SU-DHL-6 (cell line): ENCODE data around the gene CACNA2D1.
"Not testable (repeated sequence)": the region's sequence is repeated elsewhere in the genome, so short reads cannot be mapped to it uniquely, and the experiment has no call there.

ENCODE experiments used
- H2AFZ ChIP-seq: fragments of 200-600 bp; sonication (generic); 2 replicates; pipeline ENCODE4 v1.6.1; 2014; ENCODE audit warnings: low read depth, mild to moderate bottlenecking, moderate library complexity, mixed read lengths, antibody characterized with exemption, low read length; ENCODE audit not compliant: severe bottlenecking
- H3F3A ChIP-seq: fragments of 200-600 bp; shearing (Covaris generic); 2 replicates; pipeline ENCODE4 v1.6.0; 2016; ENCODE audit warnings: antibody characterized with exemption, mild to moderate bottlenecking; ENCODE audit not compliant: insufficient read depth
- H3K27ac ChIP-seq: fragments of 200-600 bp; sonication (generic); 2 replicates; pipeline ENCODE4 v1.5.1; 2016; ENCODE audit warnings: low read depth, mild to moderate bottlenecking, low read length, moderate library complexity, mixed read lengths
- H3K27me3 ChIP-seq: fragments of 200-600 bp; sonication (generic), shearing (Covaris generic); 2 replicates; pipeline ENCODE4 v1.6.0; 2014; ENCODE audit warnings: mild to moderate bottlenecking, low read length
- H3K36me3 ChIP-seq: fragments of 200-600 bp; sonication (generic); 2 replicates; pipeline ENCODE4 v1.6.1; 2014; ENCODE audit warnings: mild to moderate bottlenecking, low read length, mixed read lengths
- H3K4me2 ChIP-seq: fragments of 300-600, 200-600 bp; shearing (Covaris generic), sonication (generic); 2 replicates; pipeline ENCODE4 v1.6.0; 2014; ENCODE audit warnings: low read length, low read depth, mild to moderate bottlenecking; ENCODE audit not compliant: poor library complexity, severe bottlenecking
- H3K4me3 ChIP-seq: fragments of 200-600 bp; sonication (generic); 2 replicates; pipeline ENCODE4 v1.5.1; 2014; ENCODE audit warnings: antibody characterized with exemption, low read length, mild to moderate bottlenecking, mixed read lengths; ENCODE audit not compliant: insufficient read depth, poor library complexity, severe bottlenecking
- H3K79me2 ChIP-seq: fragments of 200-600 bp; sonication (generic); 2 replicates; pipeline ENCODE4 v1.6.1; 2014; ENCODE audit warnings: mild to moderate bottlenecking, low read length, moderate library complexity; ENCODE audit not compliant: insufficient read depth
- H3K9ac ChIP-seq: fragments of 200-600 bp; sonication (generic); 2 replicates; pipeline ENCODE4 v1.7.0; 2014; ENCODE audit warnings: mild to moderate bottlenecking, low read length
- H3K9me2 ChIP-seq: fragments of 200-600 bp; sonication (generic); replicated peaks from 2 replicates; pipeline ENCODE4 v1.6.1; 2014; ENCODE audit warnings: low read length; ENCODE audit not compliant: insufficient read depth
- H3K9me3 ChIP-seq: fragments of 200-600 bp; sonication (generic); 2 replicates; pipeline ENCODE4 v1.6.1; 2014; ENCODE audit warnings: low read length, mixed read lengths; ENCODE audit not compliant: insufficient read depth
- H4K20me1 ChIP-seq: fragments of 200-600 bp; sonication (generic); 2 replicates; pipeline ENCODE4 v1.6.1; 2014; ENCODE audit warnings: low read depth, mild to moderate bottlenecking, antibody characterized with exemption, low read length, moderate library complexity, mixed read lengths
- EZH2phosphoT487 ChIP-seq: fragments of 200-600 bp; sonication (generic), shearing (Covaris generic); conservative IDR thresholded peaks from 2 replicates; pipeline ENCODE4 v1.6.1; 2018; ENCODE audit warnings: mild to moderate bottlenecking, antibody characterized with exemption, low read length, moderate library complexity, mixed read lengths
- TF ChIP-seq, protein P1 (sequence below): fragments of 200-600 bp; sonication (generic); IDR thresholded peaks from one replicate; pipeline ENCODE4 v1.5.1; 2017; ENCODE audit warnings: antibody characterized with exemption, mild to moderate bottlenecking, low read length, moderate library complexity; ENCODE audit not compliant: insufficient read depth, poor library complexity, severe bottlenecking

CACNA2D1 gene

DNA sequence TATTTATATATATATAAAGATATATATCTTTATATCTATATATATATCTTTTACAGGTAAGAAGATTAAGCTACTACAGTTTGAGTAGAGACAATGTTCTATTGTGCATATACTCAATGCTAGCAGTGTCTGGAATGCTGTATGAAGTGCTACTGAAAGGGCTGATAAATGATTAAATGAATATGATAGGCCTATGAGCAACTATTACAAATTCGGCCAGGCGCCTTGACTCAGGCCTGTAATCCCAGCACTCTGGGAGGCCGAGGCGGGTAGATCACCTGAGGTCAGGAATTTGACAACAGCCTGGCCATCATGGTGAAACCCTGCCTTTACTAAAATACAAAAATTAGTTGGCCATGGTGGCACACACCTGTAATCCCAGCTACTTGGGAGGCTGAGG lies 297.1 kb downstream of the CACNA2D1 start:
- Histone ChIP-seq H3F3A (no peaks in the 10 kb centered on the region), H3K27ac (no peak overlapping the region), H3K9me3 (no peaks in the 10 kb centered on the region), H3K9ac (no peak overlapping the region), H3K9me2 (no peaks in the 10 kb centered on the region), H2AFZ (no peak overlapping the region), H3K4me2 (no peak overlapping the region), H3K36me3 (no peaks in the 10 kb centered on the region), H3K79me2 (no peaks in the 10 kb centered on the region), H4K20me1 (no peaks in the 10 kb centered on the region), H3K27me3 (no peaks in the 10 kb centered on the region; the same call in 1 of the 2 replicates), H3K4me3 (no peak overlapping the region)
- no peak for TF ChIP-seq EZH2phosphoT487
- TF ChIP-seq, protein P1, sequence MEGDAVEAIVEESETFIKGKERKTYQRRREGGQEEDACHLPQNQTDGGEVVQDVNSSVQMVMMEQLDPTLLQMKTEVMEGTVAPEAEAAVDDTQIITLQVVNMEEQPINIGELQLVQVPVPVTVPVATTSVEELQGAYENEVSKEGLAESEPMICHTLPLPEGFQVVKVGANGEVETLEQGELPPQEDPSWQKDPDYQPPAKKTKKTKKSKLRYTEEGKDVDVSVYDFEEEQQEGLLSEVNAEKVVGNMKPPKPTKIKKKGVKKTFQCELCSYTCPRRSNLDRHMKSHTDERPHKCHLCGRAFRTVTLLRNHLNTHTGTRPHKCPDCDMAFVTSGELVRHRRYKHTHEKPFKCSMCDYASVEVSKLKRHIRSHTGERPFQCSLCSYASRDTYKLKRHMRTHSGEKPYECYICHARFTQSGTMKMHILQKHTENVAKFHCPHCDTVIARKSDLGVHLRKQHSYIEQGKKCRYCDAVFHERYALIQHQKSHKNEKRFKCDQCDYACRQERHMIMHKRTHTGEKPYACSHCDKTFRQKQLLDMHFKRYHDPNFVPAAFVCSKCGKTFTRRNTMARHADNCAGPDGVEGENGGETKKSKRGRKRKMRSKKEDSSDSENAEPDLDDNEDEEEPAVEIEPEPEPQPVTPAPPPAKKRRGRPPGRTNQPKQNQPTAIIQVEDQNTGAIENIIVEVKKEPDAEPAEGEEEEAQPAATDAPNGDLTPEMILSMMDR = no peak

GRCh38 chr7:82142263-82142864 lies 301.2 kb downstream of the CACNA2D1 start:
- H3K79me2 ChIP-seq = no peaks in the 10 kb centered on the region
- no peak overlapping the region for H3K4me2 ChIP-seq
- no peaks in the 10 kb centered on the region for H4K20me1 ChIP-seq
- no peaks in the 10 kb centered on the region for H3F3A ChIP-seq
- H3K27ac ChIP-seq = no peak overlapping the region
- H3K36me3 ChIP-seq = no peaks in the 10 kb centered on the region
- H3K27me3 ChIP-seq = no peaks in the 10 kb centered on the region; the same call in 1 of the 2 replicates
- no peak overlapping the region for H2AFZ ChIP-seq
- no peaks in the 10 kb centered on the region for H3K9me3 ChIP-seq
- no peak for TF ChIP-seq EZH2phosphoT487
- TF ChIP-seq, protein P1 = no peak
- H3K9ac ChIP-seq = no peak overlapping the region
- H3K4me3 ChIP-seq = no peak overlapping the region
- H3K9me2 ChIP-seq = no peaks in the 10 kb centered on the region

- no peak overlapping the region for H3K4me2 ChIP-seq
- H3K79me2 ChIP-seq = no peaks in the 10 kb centered on the region
- no peak overlapping the region for H3K9ac ChIP-seq
- no peaks in the 10 kb centered on the region for H3K36me3 ChIP-seq
- no peaks in the 10 kb centered on the region for H3K27me3 ChIP-seq
- no peaks in the 10 kb centered on the region for H3K9me3 ChIP-seq
- H3K9me2 ChIP-seq = no peaks in the 10 kb centered on the region
- no peaks in the 10 kb centered on the region for H4K20me1 ChIP-seq
- H3K27ac ChIP-seq = no peak overlapping the region
- H2AFZ ChIP-seq = no peak overlapping the region
- TF ChIP-seq EZH2phosphoT487 = no peak
- TF ChIP-seq, protein P1 = no peak
- no peak overlapping the region for H3K4me3 ChIP-seq
- no peaks in the 10 kb centered on the region for H3F3A ChIP-seq
Measured at GRCh38 chr7:82141427-82141826, 302.1 kb downstream of the CACNA2D1 start.

GRCh38 chr7:82140608-82141007 lies 303.0 kb downstream of the CACNA2D1 start:
- not testable (repeated sequence) for H3K9ac ChIP-seq, H2AFZ ChIP-seq, H3K9me3 ChIP-seq, H4K20me1 ChIP-seq, H3K4me3 ChIP-seq, H3F3A ChIP-seq, H3K36me3 ChIP-seq, H3K4me2 ChIP-seq, H3K27ac ChIP-seq, H3K79me2 ChIP-seq, H3K27me3 ChIP-seq, H3K9me2 ChIP-seq
